22Rv1 (cell line): Measurements from ENCODE around the gene HTR1E.

ENCODE experiments used
- ZFX ChIP-seq: fragments of 450-650 bp; IDR thresholded peaks from 2 replicates; pipeline ENCODE4 v1.6.1; 2017; ENCODE audit warnings: antibody characterized with exemption, borderline replicate concordance
- TF ChIP-seq, protein P1 (sequence below): fragments of 450-650 bp; IDR thresholded peaks from 2 replicates; pipeline ENCODE4 v1.5.1; 2017; ENCODE audit warnings: mild to moderate bottlenecking

DNA sequence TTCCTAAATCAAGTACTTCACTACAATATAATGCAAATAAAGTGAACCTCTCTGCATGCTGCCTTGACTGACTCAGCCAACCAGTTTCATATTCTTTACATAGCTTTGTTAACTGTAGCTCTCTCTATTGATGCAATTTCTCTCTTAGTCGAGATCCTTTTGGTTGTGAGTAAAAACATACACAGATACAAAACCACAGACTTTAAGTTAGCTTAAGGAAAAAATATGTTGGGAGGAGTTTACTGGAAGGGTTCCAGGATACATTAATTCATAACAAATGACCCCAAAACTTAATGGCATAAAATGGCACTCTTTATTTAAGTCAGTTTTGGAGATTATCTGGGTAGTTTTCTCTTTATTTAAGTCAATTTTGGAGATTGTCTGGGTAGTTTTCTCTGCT lies 15.7 kb downstream of the HTR1E start:
- TF ChIP-seq, protein P1, sequence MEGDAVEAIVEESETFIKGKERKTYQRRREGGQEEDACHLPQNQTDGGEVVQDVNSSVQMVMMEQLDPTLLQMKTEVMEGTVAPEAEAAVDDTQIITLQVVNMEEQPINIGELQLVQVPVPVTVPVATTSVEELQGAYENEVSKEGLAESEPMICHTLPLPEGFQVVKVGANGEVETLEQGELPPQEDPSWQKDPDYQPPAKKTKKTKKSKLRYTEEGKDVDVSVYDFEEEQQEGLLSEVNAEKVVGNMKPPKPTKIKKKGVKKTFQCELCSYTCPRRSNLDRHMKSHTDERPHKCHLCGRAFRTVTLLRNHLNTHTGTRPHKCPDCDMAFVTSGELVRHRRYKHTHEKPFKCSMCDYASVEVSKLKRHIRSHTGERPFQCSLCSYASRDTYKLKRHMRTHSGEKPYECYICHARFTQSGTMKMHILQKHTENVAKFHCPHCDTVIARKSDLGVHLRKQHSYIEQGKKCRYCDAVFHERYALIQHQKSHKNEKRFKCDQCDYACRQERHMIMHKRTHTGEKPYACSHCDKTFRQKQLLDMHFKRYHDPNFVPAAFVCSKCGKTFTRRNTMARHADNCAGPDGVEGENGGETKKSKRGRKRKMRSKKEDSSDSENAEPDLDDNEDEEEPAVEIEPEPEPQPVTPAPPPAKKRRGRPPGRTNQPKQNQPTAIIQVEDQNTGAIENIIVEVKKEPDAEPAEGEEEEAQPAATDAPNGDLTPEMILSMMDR: no peak
- TF ChIP-seq ZFX: no peak
